ENCODE results near the gene LOXL3.

LOXL3 gene

GRCh38 chr2:74526649-74527230 lies 27.0 kb downstream of the LOXL3 start:
- FAIRE-seq = no peak

GRCh38 chr2:74525717-74526648 lies 27.8 kb downstream of the LOXL3 start, which contains the start of gene DQX1:
TSS of gene DQX1 (minus strand) at chr2:74526231. CDS start at chr2:74525729, 502 bp downstream.
- FAIRE-seq = peak; percentile 45

GRCh38 chr2:74524955-74525716 lies 28.6 kb downstream of the LOXL3 start:
- no peak for FAIRE-seq

- FAIRE-seq = no peak
Measured at GRCh38 chr2:74524005-74524404, 29.7 kb downstream of the LOXL3 start.

GRCh38 chr2:74522516-74522915 lies 31.2 kb downstream of the LOXL3 start:
- no peak for FAIRE-seq

GRCh38 chr2:74516650-74517049 lies 37.1 kb downstream of the LOXL3 start:
- FAIRE-seq = no peak

- FAIRE-seq = no peak
Measured at GRCh38 chr2:74515981-74516633, 37.6 kb downstream of the LOXL3 start.

- FAIRE-seq = no peak
Measured at GRCh38 chr2:74515271-74515980, 38.3 kb downstream of the LOXL3 start.

GRCh38 chr2:74514368-74515270 lies 39.1 kb downstream of the LOXL3 start, which contains the start of gene TLX2:
TSS of gene TLX2 (plus strand) at chr2:74514450. CDS start at chr2:74514807, 357 bp downstream.
- no peak for FAIRE-seq

- no peak for FAIRE-seq
Measured at GRCh38 chr2:74513605-74514367, 40.0 kb downstream of the LOXL3 start.

GRCh38 chr2:74512744-74513604 lies 40.8 kb downstream of the LOXL3 start:
- FAIRE-seq = no peak

GRCh38 chr2:74511104-74511989 lies 42.4 kb downstream of the LOXL3 start:
- no peak for FAIRE-seq

- FAIRE-seq = no peak
Measured at GRCh38 chr2:74510272-74510671, 43.5 kb downstream of the LOXL3 start.

- FAIRE-seq = no peak
Measured at GRCh38 chr2:74507926-74508520, 45.7 kb downstream of the LOXL3 start.

GRCh38 chr2:74507145-74507925 lies 46.4 kb downstream of the LOXL3 start, which contains the start of gene PCGF1:
TSS of gene PCGF1 (minus strand) at chr2:74507695. CDS start at chr2:74507668, 27 bp downstream.
- FAIRE-seq = peak; percentile 67

- no peak for FAIRE-seq
Measured at GRCh38 chr2:74505448-74506246, 48.1 kb downstream of the LOXL3 start.

Data from G401.6 (cell line).